ENCODE data around the gene CLIC4.

DNA sequence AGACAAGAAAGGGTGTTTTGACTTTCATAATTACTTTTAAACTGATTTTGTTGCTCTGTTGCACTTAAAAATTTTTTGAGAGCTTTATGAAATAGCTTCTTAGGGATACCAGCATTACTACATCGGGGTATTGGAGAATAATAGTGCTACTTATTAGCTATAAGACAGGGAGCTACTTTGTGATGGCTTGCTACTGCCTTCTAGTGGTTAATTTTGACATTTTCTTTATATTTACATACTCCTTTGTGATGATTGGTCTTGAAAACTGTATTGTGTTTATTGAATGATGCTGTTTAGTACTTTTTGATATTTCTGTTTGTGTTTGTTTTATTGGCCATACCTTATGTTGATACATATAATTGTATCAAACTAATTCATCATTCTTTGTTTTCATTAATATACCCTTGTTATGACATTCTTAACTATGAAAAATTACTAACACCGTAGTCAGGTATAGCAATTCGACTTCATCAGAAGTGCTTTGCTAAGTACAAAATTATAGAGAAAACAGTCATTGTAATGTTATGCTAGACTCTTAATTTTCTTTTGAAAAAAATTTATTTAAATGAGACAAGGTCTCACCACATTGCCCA lies 85.5 kb downstream of the CLIC4 start:
- no peak for TF ChIP-seq POLR2A (IDR thresholded peaks at IDR 0.05)
- TF ChIP-seq, protein P1, sequence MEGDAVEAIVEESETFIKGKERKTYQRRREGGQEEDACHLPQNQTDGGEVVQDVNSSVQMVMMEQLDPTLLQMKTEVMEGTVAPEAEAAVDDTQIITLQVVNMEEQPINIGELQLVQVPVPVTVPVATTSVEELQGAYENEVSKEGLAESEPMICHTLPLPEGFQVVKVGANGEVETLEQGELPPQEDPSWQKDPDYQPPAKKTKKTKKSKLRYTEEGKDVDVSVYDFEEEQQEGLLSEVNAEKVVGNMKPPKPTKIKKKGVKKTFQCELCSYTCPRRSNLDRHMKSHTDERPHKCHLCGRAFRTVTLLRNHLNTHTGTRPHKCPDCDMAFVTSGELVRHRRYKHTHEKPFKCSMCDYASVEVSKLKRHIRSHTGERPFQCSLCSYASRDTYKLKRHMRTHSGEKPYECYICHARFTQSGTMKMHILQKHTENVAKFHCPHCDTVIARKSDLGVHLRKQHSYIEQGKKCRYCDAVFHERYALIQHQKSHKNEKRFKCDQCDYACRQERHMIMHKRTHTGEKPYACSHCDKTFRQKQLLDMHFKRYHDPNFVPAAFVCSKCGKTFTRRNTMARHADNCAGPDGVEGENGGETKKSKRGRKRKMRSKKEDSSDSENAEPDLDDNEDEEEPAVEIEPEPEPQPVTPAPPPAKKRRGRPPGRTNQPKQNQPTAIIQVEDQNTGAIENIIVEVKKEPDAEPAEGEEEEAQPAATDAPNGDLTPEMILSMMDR (IDR thresholded peaks at IDR 0.05): peak; percentile 58 to 86 (median 80)

All from tibial nerve (tissue), 3 donors.